HG03139 (cell line): ENCODE measurements around the gene ALLC.
"Not testable (repeated sequence)": the region's sequence is repeated elsewhere in the genome, so short reads cannot be mapped to it uniquely, and the experiment has no call there.

Experiments used
- ATAC-seq: cut with Tn5 transposase; IDR thresholded peaks from one replicate; pipeline ENCODE4 v1.9.1; 2021; ENCODE audit not compliant: unreplicated experiment

Gene ALLC

GRCh38 chr2:3626118-3626811 lies 31.7 kb upstream of the ALLC start:
- ATAC-seq: no peak

GRCh38 chr2:3626812-3627499 lies 31.0 kb upstream of the ALLC start:
- no peak for ATAC-seq

GRCh38 chr2:3627500-3628100 lies 30.4 kb upstream of the ALLC start:
- ATAC-seq: no peak

DNA sequence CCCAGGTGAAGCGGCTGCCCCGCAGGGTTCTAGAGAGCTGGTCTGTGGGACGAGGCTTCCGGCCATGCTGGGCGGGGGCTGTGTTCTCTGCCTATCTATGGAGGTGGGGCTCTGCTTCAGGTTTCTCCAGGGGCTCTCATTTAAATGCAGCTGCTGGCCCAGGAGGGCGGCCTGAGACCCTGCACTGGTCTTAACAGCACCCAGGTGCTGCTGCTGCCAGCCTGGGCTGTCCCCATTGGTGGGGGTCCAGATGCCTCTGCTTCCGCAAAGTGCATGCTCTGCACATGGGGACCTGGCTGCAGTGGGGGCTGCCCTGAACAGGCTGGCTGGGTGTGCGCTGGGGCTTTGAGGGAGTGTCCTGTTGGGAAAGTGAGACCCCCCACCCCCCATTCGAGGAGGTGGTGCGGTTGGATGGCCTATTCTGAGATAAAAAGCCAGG lies 29.7 kb upstream of the ALLC start:
- ATAC-seq: no peak

- ATAC-seq: no peak
Observed at GRCh38 chr2:3628800-3629199, 29.2 kb upstream of the ALLC start.

DNA sequence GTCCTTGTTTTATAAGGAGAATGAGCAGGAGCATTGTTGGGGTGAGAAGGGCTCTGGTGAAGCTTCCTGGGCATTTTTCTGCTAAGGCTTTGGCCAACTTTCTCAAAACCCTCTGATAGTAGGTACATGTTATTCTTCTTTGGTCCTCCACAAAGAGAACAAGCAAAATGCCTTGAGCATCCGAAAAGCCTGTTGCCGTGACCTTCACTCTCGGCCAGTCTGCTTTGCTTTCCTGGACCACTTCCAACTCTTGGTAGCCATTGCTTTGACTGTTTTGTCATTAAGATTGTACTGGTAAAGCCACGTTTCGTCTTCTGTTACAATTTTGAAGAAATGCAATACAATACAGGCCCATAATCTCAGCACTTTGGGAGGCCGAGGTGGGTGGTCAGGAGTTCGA lies 27.4 kb upstream of the ALLC start:
- ATAC-seq: no peak

DNA sequence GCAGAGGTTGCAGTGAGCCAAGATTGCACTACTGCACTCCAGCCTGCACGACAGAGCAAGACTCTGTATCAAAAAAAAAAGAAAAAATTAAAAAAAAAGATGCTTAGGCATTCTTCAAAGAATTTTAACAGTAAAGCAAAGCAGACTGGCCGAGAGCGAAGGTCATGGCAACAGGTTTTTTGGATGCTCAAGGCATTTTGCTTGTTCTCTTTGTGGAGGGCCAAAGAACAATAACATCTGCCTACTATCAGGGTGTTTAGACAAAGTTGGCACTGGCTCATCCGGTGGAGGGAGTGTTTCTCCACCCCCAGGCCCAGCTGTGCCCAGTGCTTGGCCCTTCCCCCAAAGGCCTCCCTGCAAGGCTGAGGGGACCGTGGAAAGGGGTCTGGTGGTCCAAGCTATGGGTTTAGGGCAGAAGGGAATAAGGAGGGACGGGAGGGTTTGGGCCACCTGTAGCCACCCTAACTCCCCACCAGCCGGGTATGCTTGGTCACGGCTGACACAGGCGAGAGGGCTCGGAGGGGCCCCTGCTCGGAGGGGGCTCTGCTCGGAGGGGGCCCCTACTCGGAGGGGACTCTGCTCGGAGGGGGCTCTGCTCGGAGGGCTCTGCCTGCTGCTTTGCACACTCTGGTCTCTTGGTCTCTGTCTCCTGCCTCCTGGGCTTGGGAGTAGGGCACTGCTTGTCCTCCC lies 26.7 kb upstream of the ALLC start:
- no peak for ATAC-seq

DNA sequence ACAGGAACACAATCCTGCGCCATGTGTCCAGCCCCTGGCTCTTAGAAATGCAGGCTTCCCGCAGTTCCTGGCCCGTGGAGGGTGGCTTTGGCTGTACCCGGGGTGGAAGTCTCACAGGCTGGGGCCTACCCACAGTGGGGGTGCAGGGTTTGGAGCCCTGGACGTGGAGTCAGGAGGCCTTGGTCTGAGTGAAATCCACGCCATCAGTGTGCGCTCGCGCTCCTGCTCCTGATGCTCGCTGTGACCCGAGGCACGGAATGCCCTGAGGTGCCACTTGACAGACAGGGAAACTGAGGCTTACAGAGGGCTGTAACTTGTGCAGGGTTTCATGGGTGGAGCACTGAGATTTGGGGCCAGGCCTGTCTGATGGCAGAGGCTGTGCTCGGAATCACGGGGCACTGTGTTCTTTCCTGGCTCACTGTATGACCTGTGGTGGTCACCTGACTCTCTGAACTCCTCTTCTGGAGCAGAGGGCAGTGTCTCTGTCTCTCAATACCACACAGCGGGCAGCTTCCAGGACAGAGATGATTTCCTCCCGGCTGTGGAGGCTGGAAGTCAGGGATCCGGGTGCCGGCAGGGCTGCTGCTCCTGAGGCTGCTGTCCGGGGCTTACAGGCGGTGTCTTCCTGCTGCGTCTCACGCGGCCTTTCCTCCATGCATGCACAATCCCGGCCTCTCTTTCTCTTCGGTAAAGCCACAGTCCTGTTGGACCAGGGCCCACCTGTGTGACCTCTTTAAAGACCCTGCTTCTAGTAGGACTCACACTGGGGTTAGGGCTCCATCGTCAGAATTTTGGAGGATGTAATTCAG lies 25.9 kb upstream of the ALLC start:
- ATAC-seq: no peak

DNA sequence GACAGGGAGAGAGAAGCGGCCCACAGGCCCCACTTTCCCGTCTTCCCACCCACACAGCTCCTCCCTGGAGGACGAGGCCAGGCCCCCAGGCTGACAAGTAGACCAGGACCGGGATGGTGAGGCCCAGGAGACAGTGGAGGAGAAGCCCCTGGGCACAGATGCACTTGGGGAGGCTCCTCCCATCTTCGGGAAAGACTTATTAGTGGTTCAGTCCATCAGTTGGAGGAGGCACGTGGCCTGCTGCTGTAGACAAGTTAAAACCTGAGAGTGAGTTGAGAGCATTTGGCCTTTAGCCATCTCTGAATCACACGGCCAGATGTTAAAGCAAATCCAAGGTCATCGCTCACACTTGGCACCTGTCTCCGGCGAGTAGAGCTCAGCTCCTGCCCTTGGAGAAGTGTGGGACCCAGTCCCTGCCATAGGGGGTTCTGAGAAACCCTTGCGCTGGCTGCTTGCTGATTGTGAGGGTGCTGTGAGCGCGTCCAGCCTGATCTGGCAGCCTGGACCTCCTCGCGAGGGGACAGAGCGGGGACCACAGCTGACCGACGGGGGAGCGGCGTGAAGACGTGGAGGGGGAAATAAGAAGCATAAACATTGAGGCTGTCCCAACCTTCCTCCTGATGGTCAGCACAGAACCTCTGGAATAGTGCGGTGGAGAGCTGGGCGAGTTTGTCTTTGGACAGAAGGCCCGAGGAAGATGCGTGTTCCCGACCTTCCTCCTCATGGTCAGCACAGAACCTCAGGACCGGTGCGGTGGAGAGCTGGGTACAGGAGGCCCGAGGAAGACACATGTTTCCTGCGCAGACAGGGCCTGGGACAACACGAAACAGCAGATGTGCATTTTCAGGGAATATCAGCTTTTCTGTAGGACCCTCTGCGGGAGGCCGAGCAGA lies 24.7 kb upstream of the ALLC start:
- ATAC-seq: no peak

DNA sequence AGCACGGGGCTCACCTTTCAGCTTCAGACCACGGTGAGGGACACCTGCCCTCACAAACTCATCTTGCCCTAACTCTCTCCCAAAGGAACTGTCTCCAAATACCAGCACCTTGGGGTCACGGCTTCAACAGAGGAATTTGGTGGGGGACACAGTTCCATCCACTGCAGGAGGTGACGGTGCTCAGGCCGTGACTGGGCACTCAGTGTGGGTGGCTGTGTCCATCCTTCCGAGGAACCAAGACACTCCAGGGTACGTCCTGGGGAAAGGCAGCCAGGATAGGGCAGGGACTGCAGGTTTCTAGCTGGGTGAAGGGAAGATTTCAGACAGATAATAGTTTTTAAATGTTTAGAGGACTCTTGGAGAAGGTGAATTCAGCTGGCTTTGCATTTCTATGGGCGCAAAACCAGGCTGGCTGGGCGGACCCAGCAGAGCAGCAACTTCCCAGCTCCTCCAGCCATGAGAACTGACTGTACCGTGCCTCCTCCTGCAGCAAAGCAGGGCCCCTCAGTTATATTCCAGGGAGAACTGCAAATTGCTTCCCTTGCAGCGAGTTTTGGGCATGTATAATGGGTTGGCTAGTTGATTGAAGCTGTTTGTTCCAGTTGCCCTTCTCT lies 23.9 kb upstream of the ALLC start:
- no peak for ATAC-seq

- no peak for ATAC-seq
Observed at GRCh38 chr2:3634596-3635121, 23.3 kb upstream of the ALLC start.

GRCh38 chr2:3635171-3635974 lies 22.6 kb upstream of the ALLC start:
- no peak for ATAC-seq

GRCh38 chr2:3635975-3636327 lies 22.0 kb upstream of the ALLC start:
- not testable (repeated sequence) for ATAC-seq

DNA sequence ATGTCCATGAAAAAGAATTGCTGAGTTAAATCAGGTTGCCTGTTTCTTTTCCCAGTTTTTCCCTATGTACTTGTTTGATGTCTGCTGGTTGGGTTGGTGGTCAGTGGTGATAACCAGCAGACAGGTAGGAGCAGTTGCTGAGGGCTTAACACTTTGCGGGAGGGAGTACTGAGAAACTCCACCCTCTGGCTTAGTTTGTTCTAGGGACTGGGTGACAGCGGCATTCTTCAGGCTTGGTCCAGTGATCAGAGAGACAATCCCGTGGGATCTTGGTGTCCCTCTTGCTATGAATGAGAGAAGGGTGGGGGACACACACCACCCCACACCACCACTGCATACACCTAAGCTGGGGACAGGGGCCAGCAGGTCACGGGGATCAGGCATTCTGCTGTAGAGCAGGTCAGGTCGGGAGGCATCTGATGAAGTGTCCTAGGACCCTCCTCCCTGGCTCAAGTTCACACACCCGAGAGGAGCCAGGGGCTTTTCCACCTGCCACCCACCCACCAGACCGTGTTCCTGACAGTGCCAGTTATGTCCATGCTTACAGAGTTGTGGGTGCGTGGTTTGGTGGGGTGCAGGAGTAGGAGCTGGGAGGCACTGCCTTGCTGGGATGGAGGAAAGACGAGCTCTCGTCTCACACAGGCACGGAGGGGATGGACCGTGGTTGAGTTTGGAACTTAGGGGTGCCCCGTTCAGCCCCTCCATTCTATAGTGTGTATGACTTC lies 21.3 kb upstream of the ALLC start:
- ATAC-seq: no peak

- no peak for ATAC-seq
Observed at GRCh38 chr2:3637311-3637675, 20.7 kb upstream of the ALLC start.

DNA sequence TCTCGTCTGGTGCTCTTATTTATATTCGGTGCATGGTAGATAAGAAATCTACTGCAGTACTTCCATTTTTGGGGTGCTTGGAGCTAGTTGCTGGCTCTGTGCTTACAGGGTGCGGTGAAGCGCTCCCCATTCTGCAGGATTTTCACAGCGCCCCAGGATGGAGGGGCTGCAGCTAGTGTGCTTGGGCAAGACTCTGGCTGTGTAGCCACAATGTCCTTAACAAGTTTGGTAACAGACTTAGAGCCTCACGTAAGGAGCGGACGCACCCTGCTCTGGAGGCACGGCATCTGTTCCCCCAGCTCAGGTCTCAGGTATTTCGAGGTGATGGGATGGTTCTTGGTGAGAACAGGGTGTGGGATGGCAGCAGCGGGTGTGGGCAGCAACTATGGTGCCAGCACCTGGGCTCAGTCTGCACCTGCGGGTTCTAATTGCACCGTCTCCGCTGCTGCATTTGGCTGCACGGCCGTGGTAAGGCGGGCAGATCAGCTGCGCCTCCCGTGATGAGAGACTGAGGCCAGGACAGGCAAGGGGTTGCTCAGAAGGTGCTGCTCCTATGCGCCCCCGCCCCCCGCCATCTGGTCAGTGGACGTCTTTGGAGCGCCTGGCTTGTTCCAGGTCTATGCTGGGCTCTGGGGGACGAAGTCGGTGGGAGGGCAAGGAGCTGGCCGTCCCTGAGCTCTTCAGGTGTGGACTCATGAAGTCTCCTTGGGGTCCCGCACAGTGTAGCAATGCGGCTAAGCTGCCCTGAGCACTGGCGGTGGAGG lies 20.1 kb upstream of the ALLC start:
- no peak for ATAC-seq

- ATAC-seq: no peak
Observed at GRCh38 chr2:3638456-3638810, 19.6 kb upstream of the ALLC start.
